Adrenal gland (tissue), 12 donors: ENCODE data around the gene HECTD2. TPM values are rescaled to one million over a fixed set of nuclear protein-coding genes. Genes with fewer than 3 reads are reported as not detected.
A peak's percentile ranks its signal among the peaks of the same experiment; 100 is the strongest.

Experiments used
- DNase-seq, 7 donors: peaks; one replicate each; pipeline ENCODE4 v3.0.0-alpha.2; 2019 to 2020
- H3K27ac ChIP-seq, 5 donors: fragments of 200-600 bp; sonication (generic) in 4 of 5; 1 replicate in 3 of 5; 2 replicates in 2 of 5; pipeline versions ENCODE4 v1.5.1 to v1.8.0; 2016 to 2020; ENCODE audit warnings: mild to moderate bottlenecking in 1 of 5
- H3K27me3 ChIP-seq: fragments of 200-600 bp; 2 replicates; pipeline ENCODE4 v1.8.0; 2021
- H3K36me3 ChIP-seq, 2 donors: fragments of 200-600 bp; replicated peaks in 1 of 2; 1 replicate in 1 of 2; 2 replicates in 1 of 2; pipeline versions ENCODE4 v1.5.1 to v1.8.0; 2018 to 2022
- H3K4me1 ChIP-seq, 2 donors: fragments of 200-600 bp; replicated peaks in 1 of 2; 1 replicate in 1 of 2; 2 replicates in 1 of 2; pipeline versions ENCODE4 v1.5.1 to v1.8.0; 2018 to 2021
- H3K4me3 ChIP-seq, 4 donors: fragments of 200-600 bp; sonication (generic) in 3 of 4; one replicate each; pipeline ENCODE4 v1.5.1; 2016 to 2018
- H3K9me3 ChIP-seq, 3 donors: fragments of 200-600 bp; sonication (generic) in 1 of 3; replicated peaks in 1 of 3; 1 replicate in 2 of 3; 2 replicates in 1 of 3; pipeline versions ENCODE4 v1.5.1 to v1.8.0; 2016 to 2021
- POLR2A ChIP-seq, 2 donors: fragments of 450-650 bp; IDR thresholded peaks; one replicate each; pipeline ENCODE4 v1.6.1; 2017; ENCODE audit warnings: antibody characterized with exemption in 2 of 2, mild to moderate bottlenecking in 2 of 2, moderate library complexity in 1 of 2
- WGBS, 4 donors: extraction: QIAGEN DNeasy Blood & Tissue Kit in 2 of 4; methylation state at CpG; one replicate each; pipeline versions ENCODE4 v1.1.5 to v1.1.7; 2013 to 2017; 5-methylcytosine and 5-hydroxymethylcytosine counted together
- intact Hi-C, 2 donors: fragments of 100-400 bp; cut with DNase I; formaldehyde crosslinking; loops; one replicate each; pipeline versions ENCODE4 v1.14.1 to v1.15.0; 2022 to 2023
- polyA plus RNA-seq, 3 donors: library from polyadenylated mRNA; stranded (reverse); fragments of 200-250 nt in 2 of 3; fragments of 350-450 nt in 1 of 3; fragmentation: Illumina TruSeq in 1 of 3; extraction: RNeasy Lipid Tissue Mini Kit (QIAGEN cat#74804) in 1 of 3; gene quantifications; one replicate each; pipeline ENCODE4 v1.2.3, GENCODE V29; 2013 to 2014
- total RNA-seq, 9 donors: library from RNA; depleted of rRNA in 4 of 9; stranded (reverse); fragments of >200 nt in 4 of 9; fragments of 120-200 nt in 1 of 9; fragmentation: NEBNext Ultra II Directional in 1 of 9; extraction: Animal tissue kit (Norgen Biotek cat#: 25700) in 1 of 9; gene quantifications; one replicate each; pipeline versions ENCODE4 v1.1.0 to v1.2.4, GENCODE V29; 2013 to 2023
- TF ChIP-seq, protein P1 (sequence below), 6 experiments: fragments of 450-650 bp in 4 of 6; fragments of 200-600 bp in 2 of 6; sonication (generic) in 1 of 6; IDR thresholded peaks; 1 replicate in 5 of 6; 2 replicates in 1 of 6; pipeline versions ENCODE4 v1.5.1 to v1.8.0; 2016 to 2021; ENCODE audit warnings: antibody characterized with exemption in 6 of 6, mild to moderate bottlenecking in 2 of 6, moderate library complexity in 1 of 6
- donor health status: healthy with polysubstance abuse.
- donor health status: Bipolar disorder and iron deficiency.
- donor health status: DM: yes; HTN: yes; CAD: no.
- donor health status: DM: no; HTN: no; CAD: no.
- donor health status: DM: no; HTN: no; CAD: no.
- donor health status: DM: yes; HTN: yes; CAD: no.

Gene HECTD2
- total and polyA plus RNA-seq, 12 donors: 5.4 to 20.3 (median 8.2) TPM

DNA sequence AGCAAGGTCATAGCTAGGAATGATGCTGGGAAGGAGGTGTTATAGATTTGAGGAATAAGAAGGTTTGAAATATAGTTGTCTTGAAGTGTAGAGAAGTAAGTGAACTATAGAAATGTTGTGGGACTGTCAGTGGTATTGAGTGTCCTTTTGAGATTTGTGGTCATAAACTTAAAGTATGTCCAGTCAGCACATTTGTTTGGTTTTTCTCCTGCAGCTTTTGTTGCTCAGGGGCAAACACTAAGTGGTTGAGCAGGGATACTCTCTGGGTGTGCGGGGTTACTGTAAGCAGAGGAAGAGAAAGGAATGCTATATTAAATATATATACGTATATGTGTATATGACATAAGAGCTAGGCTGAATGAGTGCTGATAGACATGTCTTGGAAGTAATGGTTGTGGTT, 67.1 kb downstream of the HECTD2 start:
- Histone ChIP-seq H3K9me3 (peaks cover 0 to 8% (median 0%) of the 10 kb centered on the region in 3 donors), H3K36me3 (no peaks in the 10 kb centered on the region), H3K4me1 (no peaks in the 10 kb centered on the region), H3K4me3 (no peak overlapping the region), H3K27me3 (no peaks in the 10 kb centered on the region), H3K27ac (no peak overlapping the region)
- WGBS, 4 donors: 95 to 99% (median 97%) methylated on average over 2 of the region's 2 CpGs
- no peak for DNase-seq
- intact Hi-C loops: no loop called here
- TF ChIP-seq, protein P1, sequence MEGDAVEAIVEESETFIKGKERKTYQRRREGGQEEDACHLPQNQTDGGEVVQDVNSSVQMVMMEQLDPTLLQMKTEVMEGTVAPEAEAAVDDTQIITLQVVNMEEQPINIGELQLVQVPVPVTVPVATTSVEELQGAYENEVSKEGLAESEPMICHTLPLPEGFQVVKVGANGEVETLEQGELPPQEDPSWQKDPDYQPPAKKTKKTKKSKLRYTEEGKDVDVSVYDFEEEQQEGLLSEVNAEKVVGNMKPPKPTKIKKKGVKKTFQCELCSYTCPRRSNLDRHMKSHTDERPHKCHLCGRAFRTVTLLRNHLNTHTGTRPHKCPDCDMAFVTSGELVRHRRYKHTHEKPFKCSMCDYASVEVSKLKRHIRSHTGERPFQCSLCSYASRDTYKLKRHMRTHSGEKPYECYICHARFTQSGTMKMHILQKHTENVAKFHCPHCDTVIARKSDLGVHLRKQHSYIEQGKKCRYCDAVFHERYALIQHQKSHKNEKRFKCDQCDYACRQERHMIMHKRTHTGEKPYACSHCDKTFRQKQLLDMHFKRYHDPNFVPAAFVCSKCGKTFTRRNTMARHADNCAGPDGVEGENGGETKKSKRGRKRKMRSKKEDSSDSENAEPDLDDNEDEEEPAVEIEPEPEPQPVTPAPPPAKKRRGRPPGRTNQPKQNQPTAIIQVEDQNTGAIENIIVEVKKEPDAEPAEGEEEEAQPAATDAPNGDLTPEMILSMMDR (IDR thresholded peaks at IDR 0.05): no peak
- no peak for TF ChIP-seq POLR2A (IDR thresholded peaks at IDR 0.05)

DNA sequence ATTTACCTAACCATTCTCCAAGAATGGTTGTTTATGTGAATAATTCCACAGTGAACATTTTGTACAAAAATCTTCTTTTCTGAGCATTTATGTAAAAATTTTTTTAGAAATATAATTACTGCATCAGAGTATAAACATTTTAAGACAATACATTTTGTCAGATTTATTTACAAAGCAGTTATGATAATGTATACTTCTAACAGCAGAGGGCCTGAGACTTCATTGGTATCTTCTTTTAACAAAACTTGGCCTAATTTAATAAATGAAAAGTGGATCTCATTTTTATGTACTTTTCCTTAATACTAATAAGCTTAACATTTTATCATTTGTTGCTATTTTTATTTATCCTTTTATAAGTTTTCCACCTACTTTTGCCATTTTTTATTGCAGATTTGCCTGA, 69.4 kb downstream of the HECTD2 start:
- TF ChIP-seq, protein P1 (IDR thresholded peaks at IDR 0.05): no peak

DNA sequence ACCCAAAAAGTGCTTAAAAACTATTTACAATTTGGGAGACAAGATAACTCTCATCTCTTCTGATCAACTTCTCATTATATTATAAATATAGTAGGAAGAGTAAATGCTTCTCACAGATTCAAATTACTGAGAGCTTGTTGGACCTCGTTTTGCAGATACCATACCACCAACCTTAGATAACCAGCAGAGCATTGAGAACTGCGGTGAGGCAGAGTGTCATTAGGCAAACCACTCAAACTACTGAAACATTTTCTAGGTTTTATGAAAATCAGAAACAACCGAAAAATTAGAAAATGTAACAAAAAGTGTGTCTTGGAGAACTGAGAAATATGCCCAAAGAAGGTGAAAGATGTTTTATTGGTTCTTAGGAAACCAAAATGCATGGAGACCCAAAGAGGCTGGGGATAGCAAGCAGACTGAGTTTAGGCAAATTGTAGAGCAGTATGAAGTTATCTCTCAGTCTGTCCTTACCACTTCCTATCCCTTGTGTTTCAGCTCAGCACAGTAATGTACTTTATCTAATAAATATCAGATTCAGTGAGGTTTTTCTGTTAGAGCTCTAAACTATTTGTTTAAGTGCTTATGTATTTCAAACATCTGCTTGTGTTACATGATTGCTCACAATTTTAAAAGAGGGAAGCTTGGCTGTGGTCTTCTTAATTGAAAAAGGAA, 77.9 kb downstream of the HECTD2 start:
- Histone ChIP-seq H3K9me3 (no peaks in the 10 kb centered on the region), H3K4me3 (no peak overlapping the region), H3K4me1 (no peaks in the 10 kb centered on the region), H3K27ac (no peak overlapping the region), H3K36me3 (no peaks in the 10 kb centered on the region), H3K27me3 (no peaks in the 10 kb centered on the region)
- intact Hi-C loops: loop anchor here in 1 of 2 donors (10.0 kb wide), 1 partner anchor 57 kb away; no protein-coding TSS in a partner anchor
- DNase-seq: no peak
- TF ChIP-seq, protein P1 (IDR thresholded peaks at IDR 0.05): no peak
- no peak for TF ChIP-seq POLR2A (IDR thresholded peaks at IDR 0.05)
- 88 to 94% (median 93%) methylated on average over 3 of the region's 3 CpGs for WGBS, 4 donors

More for the DNA sequence above, 69.4 kb downstream of the HECTD2 start:
- no peak overlapping the region for H3K4me3 ChIP-seq
- no peak overlapping the region for H3K27ac ChIP-seq
- H3K9me3 ChIP-seq: peaks cover 0 to 8% (median 0%) of the 10 kb centered on the region in 3 donors
- no peak for DNase-seq
- no peaks in the 10 kb centered on the region for H3K27me3 ChIP-seq
- H3K36me3 ChIP-seq: no peaks in the 10 kb centered on the region
- H3K4me1 ChIP-seq: no peaks in the 10 kb centered on the region
- intact Hi-C loops: no loop called here

DNA sequence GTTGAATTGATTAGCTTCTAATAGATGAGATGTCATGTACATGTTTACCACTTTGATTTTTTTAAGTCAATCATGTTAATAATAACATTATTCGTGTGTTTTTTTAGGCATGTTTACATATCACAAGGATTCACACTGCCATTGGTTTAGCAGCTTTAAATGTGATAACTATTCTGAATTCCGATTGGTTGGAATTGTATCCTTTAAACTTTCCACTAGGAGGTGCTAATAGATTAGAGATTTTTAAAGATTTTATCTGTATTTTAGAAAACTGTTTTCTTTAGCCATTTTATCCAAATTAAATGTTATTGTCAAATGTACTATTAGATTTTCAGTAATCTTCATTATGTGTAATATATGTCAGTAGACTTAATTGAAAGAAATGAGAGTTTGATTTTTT, 83.2 kb downstream of the HECTD2 start:
- TF ChIP-seq, protein P1 (IDR thresholded peaks at IDR 0.05): peak; percentile 46 to 74 (median 54)
- no peak for TF ChIP-seq POLR2A (IDR thresholded peaks at IDR 0.05)
- Histone ChIP-seq H3K27me3 (no peaks in the 10 kb centered on the region), H3K27ac (no peak overlapping the region), H3K4me3 (no peak overlapping the region), H3K9me3 (no peaks in the 10 kb centered on the region), H3K4me1 (no peaks in the 10 kb centered on the region), H3K36me3 (no peaks in the 10 kb centered on the region)
- WGBS, 4 donors: 21 to 32% (median 28%) methylated on average over 2 of the region's 2 CpGs
- intact Hi-C loops: loop anchor here in 1 of 2 donors (5.0 to 10.0 kb wide), 2 partner anchors 144 to 201 kb away; no protein-coding TSS in a partner anchor
- no peak for DNase-seq
